Measurements from ENCODE around the gene VSTM2L. TPM values are rescaled to one million over a fixed set of nuclear protein-coding genes. Genes with fewer than 3 reads are reported as not detected.

The VSTM2L gene
- total and polyA plus RNA-seq, 2 of the 4 experiments (the other 2 are of a cell fraction) = 0.18 to 0.19 TPM

DNA sequence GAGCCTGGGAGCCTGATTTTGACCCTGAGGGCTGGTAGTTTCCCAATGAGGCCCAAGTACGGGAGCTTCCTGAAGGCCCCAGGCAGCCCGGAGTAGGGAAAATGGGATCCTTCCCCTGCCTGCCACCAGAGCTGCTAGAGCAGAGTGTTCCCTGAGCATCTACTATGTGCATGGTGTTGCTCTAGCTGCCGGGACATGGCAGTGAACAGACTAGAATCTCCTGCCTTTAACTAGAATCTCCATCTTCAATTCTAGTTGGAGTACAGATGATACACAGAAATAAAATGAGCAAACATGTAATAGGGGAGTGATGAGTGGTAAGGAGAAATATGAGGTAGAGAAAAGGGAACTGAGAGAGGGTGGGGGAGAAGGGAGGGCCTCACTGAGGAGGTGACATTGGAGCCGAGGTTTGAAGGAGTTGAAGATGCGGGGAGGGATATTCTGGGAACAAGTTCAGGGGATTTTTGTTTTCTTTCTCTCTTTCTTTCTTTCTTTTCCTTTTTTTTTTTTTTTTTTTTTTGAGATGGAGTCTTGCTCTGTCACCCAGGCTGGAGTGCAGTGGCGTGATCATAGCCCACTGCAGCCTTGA, 18.5 kb downstream of the VSTM2L start:
- DNase-seq (no peak), ATAC-seq (ENCODE audit: low read depth) (no peak)
- no peak overlapping the region for H4K8ac ChIP-seq (ENCODE audit: low read depth in 2 of 2, low read length in 2 of 2)
- in situ Hi-C loops (cut with MboI; ENCODE audit: low sequenced_read_pairs) = no loop called here
- H2BK15ac ChIP-seq (ENCODE audit: low read depth, low read length) = no peak overlapping the region
- H2AK5ac ChIP-seq (ENCODE audit: low read depth, low read length) = no peak overlapping the region
- no peak overlapping the region for H2AFZ ChIP-seq (replicated peaks; ENCODE audit: low read length, poor library complexity)
- no peak overlapping the region for H3K4ac ChIP-seq (ENCODE audit: low read depth, low read length)
- TF ChIP-seq BHLHE40 (IDR thresholded peaks at IDR 0.05; ENCODE audit: low read depth, low read length) (no peak), SMC3 (IDR thresholded peaks at IDR 0.05; ENCODE audit: low read depth, low read length) (no peak), RCOR1 (IDR thresholded peaks at IDR 0.05; ENCODE audit: insufficient replicate concordance, low read length) (no peak), CEBPB (IDR thresholded peaks at IDR 0.05; ENCODE audit: low read depth, low read length) (no peak), MXI1 (IDR thresholded peaks at IDR 0.05; ENCODE audit: borderline replicate concordance, low read depth, low read length) (no peak), NFE2L2 (IDR thresholded peaks at IDR 0.05; ENCODE audit: low read depth, low read length) (no peak), MAZ (IDR thresholded peaks at IDR 0.05; ENCODE audit: borderline replicate concordance, low read depth, low read length) (no peak), CHD1 (IDR thresholded peaks at IDR 0.05; ENCODE audit: low read depth, low read length) (no peak), RAD21 (IDR thresholded peaks at IDR 0.05; ENCODE audit: low read length) (no peak), POLR2A (IDR thresholded peaks at IDR 0.05; ENCODE audit: low read depth, low read length) (no peak), MAFK (IDR thresholded peaks at IDR 0.05; ENCODE audit: low read depth, low read length) (no peak), RFX5 (IDR thresholded peaks at IDR 0.05; ENCODE audit: low read depth, low read length) (no peak), FOS (IDR thresholded peaks at IDR 0.05; ENCODE audit: low read depth, low read length) (no peak)
- TF ChIP-seq, protein P1, sequence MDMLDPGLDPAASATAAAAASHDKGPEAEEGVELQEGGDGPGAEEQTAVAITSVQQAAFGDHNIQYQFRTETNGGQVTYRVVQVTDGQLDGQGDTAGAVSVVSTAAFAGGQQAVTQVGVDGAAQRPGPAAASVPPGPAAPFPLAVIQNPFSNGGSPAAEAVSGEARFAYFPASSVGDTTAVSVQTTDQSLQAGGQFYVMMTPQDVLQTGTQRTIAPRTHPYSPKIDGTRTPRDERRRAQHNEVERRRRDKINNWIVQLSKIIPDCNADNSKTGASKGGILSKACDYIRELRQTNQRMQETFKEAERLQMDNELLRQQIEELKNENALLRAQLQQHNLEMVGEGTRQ (IDR thresholded peaks at IDR 0.05; ENCODE audit: low read depth, low read length) = no peak
- TF ChIP-seq, protein P2, sequence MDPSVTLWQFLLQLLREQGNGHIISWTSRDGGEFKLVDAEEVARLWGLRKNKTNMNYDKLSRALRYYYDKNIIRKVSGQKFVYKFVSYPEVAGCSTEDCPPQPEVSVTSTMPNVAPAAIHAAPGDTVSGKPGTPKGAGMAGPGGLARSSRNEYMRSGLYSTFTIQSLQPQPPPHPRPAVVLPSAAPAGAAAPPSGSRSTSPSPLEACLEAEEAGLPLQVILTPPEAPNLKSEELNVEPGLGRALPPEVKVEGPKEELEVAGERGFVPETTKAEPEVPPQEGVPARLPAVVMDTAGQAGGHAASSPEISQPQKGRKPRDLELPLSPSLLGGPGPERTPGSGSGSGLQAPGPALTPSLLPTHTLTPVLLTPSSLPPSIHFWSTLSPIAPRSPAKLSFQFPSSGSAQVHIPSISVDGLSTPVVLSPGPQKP (IDR thresholded peaks at IDR 0.05; ENCODE audit: borderline replicate concordance, low read depth, low read length) = no peak
- TF ChIP-seq, protein P3, sequence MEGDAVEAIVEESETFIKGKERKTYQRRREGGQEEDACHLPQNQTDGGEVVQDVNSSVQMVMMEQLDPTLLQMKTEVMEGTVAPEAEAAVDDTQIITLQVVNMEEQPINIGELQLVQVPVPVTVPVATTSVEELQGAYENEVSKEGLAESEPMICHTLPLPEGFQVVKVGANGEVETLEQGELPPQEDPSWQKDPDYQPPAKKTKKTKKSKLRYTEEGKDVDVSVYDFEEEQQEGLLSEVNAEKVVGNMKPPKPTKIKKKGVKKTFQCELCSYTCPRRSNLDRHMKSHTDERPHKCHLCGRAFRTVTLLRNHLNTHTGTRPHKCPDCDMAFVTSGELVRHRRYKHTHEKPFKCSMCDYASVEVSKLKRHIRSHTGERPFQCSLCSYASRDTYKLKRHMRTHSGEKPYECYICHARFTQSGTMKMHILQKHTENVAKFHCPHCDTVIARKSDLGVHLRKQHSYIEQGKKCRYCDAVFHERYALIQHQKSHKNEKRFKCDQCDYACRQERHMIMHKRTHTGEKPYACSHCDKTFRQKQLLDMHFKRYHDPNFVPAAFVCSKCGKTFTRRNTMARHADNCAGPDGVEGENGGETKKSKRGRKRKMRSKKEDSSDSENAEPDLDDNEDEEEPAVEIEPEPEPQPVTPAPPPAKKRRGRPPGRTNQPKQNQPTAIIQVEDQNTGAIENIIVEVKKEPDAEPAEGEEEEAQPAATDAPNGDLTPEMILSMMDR (conservative IDR thresholded peaks at IDR 0.05; ENCODE audit: low read depth, low read length) = no peak
- H3K36me3 ChIP-seq (ENCODE audit: control insufficient read depth, insufficient read depth, low read length) = no peaks in the 10 kb centered on the region
- no peak overlapping the region for H3K56ac ChIP-seq (ENCODE audit: extremely low read depth, insufficient read depth, low read length)
- H3K9me1 ChIP-seq (ENCODE audit: insufficient read depth, low read length) = no peaks in the 10 kb centered on the region
- POLR2A ChIA-PET (ENCODE audit: unreplicated experiment) = no interaction called here
- CTCF ChIA-PET = no interaction called here
- no peaks in the 10 kb centered on the region for H3K79me1 ChIP-seq (ENCODE audit: low read depth in 1 of 2, low read length in 2 of 2)
- H3K14ac ChIP-seq (replicated peaks; ENCODE audit: low read depth, low read length) = no peak overlapping the region
- WGBS, 2 experiments (ENCODE audit: extremely low coverage in 2 of 2, insufficient read length in 1 of 2) = no CpG with 5 or more reads among the region's 6 CpGs
- no peak overlapping the region for H3K18ac ChIP-seq (ENCODE audit: low read depth, low read length)
- no peak overlapping the region for H3K23ac ChIP-seq (ENCODE audit: low read depth, low read length)
- no peaks in the 10 kb centered on the region for H4K20me1 ChIP-seq (ENCODE audit: insufficient read depth, low read length)
- no peaks in the 10 kb centered on the region for H3K4me1 ChIP-seq (ENCODE audit: control insufficient read depth, insufficient read depth, low read length)
- H3K4me3 ChIP-seq (ENCODE audit: insufficient read depth, low read depth, low read length) = no peak overlapping the region
- no TSS peak for BruUV-seq (replicated peaks)
- H3K9ac ChIP-seq (ENCODE audit: low read depth, low read length) = no peak overlapping the region
- no peaks in the 10 kb centered on the region for H3K9me3 ChIP-seq (ENCODE audit: control insufficient read depth, insufficient read depth, low read length)
- H2BK20ac ChIP-seq (ENCODE audit: low read depth, low read length) = no peak overlapping the region
- H2AK9ac ChIP-seq (replicated peaks; ENCODE audit: low read depth, low read length, poor library complexity) = no peak overlapping the region
- no peak overlapping the region for H2BK5ac ChIP-seq (ENCODE audit: low read depth, low read length, poor library complexity, severe bottlenecking)
- H2BK120ac ChIP-seq (ENCODE audit: low read depth, low read length) = no peak overlapping the region
- dilution Hi-C loops (cut with HindIII; ENCODE audit: low sequenced_read_pairs, unreplicated experiment) = no loop called here
- intact Hi-C loops (cut with micrococcal nuclease) = no loop called here
- H3K27me3 ChIP-seq (ENCODE audit: control insufficient read depth, insufficient read depth, low read length) = peaks cover 78% of the 10 kb centered on the region
- H3K4me2 ChIP-seq (ENCODE audit: low read depth, low read length) = no peak overlapping the region
- no peak overlapping the region for H4K5ac ChIP-seq (ENCODE audit: low read depth, low read length)
- no peak overlapping the region for H4K91ac ChIP-seq (ENCODE audit: insufficient read depth, low read depth, low read length)
- H3K27ac ChIP-seq (ENCODE audit: insufficient read depth, low read length) = no peak overlapping the region
